GM19463 (cell line): ENCODE results near the gene MMRN2.
"Not testable (repeated sequence)": the region's sequence is repeated elsewhere in the genome, so short reads cannot be mapped to it uniquely, and the experiment has no call there.

Source experiments
- ATAC-seq: cut with Tn5 transposase; IDR thresholded peaks from one replicate; pipeline ENCODE4 v1.9.1; 2021; ENCODE audit warnings: mild to moderate bottlenecking, moderate library complexity; ENCODE audit not compliant: unreplicated experiment

The MMRN2 gene

GRCh38 chr10:86942441-86943315 is 14.7 kb downstream of the MMRN2 start:
- ATAC-seq: no peak

- ATAC-seq: no peak
Measured at GRCh38 chr10:86941991-86942421, 15.4 kb downstream of the MMRN2 start.

- no peak for ATAC-seq
Measured at GRCh38 chr10:86941426-86941825, 16.0 kb downstream of the MMRN2 start.

GRCh38 chr10:86940677-86941076 is 16.7 kb downstream of the MMRN2 start:
- ATAC-seq: no peak

GRCh38 chr10:86940076-86940475 is 17.3 kb downstream of the MMRN2 start:
- not testable (repeated sequence) for ATAC-seq

- no peak for ATAC-seq
Measured at GRCh38 chr10:86938260-86938659, 19.2 kb downstream of the MMRN2 start.

GRCh38 chr10:86937502-86938154 is 19.8 kb downstream of the MMRN2 start:
- ATAC-seq: no peak

- no peak for ATAC-seq
Measured at GRCh38 chr10:86936661-86937501, 20.5 kb downstream of the MMRN2 start.

- ATAC-seq: not testable (repeated sequence)
Measured at GRCh38 chr10:86934162-86934711, 23.2 kb downstream of the MMRN2 start.

- no peak for ATAC-seq
Measured at GRCh38 chr10:86932674-86933073, 24.7 kb downstream of the MMRN2 start.

GRCh38 chr10:86931872-86932271 is 25.5 kb downstream of the MMRN2 start:
- ATAC-seq: no peak

- no peak for ATAC-seq
Measured at GRCh38 chr10:86929468-86930380, 27.7 kb downstream of the MMRN2 start.

GRCh38 chr10:86922553-86922961 is 34.9 kb downstream of the MMRN2 start:
- ATAC-seq: no peak

GRCh38 chr10:86918022-86918471 is 39.4 kb downstream of the MMRN2 start:
- ATAC-seq: no peak

- ATAC-seq: no peak
Measured at GRCh38 chr10:86914734-86915133, 42.7 kb downstream of the MMRN2 start.

- ATAC-seq: no peak
Measured at GRCh38 chr10:86905429-86905828, 52.0 kb downstream of the MMRN2 start.

- no peak for ATAC-seq
Measured at GRCh38 chr10:86904600-86904999, 52.8 kb downstream of the MMRN2 start.

GRCh38 chr10:86900955-86901354 is 56.5 kb downstream of the MMRN2 start:
- ATAC-seq: no peak

GRCh38 chr10:86899670-86900276 is 57.6 kb downstream of the MMRN2 start:
- ATAC-seq: no peak
